ENCODE results near the gene DPT. TPM values are rescaled to one million over a fixed set of nuclear protein-coding genes. Genes with fewer than 3 reads are reported as not detected.

The DPT gene
- total and polyA plus RNA-seq, 10 of the 15 experiments (the other 5 are each of a cell fraction or from before 2014, with no cell fraction given), result 0.05 to 0.10 TPM; not detected in 8

DNA sequence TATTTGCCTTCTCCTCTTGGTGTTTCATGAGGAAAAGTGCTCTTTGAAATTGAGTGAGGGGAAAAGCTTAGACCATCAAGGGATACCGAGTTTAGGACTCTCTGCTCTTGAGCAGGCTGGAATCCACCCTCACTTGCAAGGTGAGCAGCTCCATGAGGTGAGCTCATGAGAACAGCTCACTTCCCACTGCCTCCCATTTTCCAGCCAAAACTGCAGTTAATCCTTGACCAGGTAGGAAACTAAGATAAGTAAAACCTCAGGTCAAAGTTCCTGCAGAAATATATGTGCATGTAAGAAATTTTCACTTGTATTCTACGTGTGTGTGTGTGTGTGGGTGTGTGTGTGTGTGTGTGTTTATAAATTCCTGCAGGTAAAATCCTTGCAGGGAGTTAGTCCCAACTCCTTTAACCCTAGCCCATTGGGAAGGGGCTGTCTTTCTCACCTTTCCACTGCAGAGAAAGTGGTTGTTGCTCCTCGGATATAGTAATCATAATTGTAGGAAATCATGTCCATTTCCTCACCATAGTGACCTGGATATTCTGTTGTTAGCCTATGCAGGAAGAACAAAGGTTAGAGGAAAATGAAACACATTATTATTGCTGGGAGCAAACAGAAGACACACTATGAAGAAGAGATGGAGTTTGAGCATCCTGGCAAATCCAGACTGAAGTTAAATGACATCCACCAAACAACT is 28.3 kb downstream of the DPT start:
- no peak overlapping the region for H3K4me2 ChIP-seq (ENCODE audit: control insufficient read depth, insufficient read depth)
- SMC1A ChIA-PET (ENCODE audit: uncharacterized antibody, unreplicated experiment), result interaction anchor here (0.9 to 1.2 kb wide), 2 partner anchors 16 to 65 kb away, joined by 3 read pairs; no protein-coding TSS in a partner anchor

More for the DNA sequence above, 28.3 kb downstream of the DPT start:
- H3K27ac ChIP-seq (ENCODE audit: control insufficient read depth, insufficient read depth), result no peak overlapping the region
- CTCF ChIA-PET, result interaction anchor here (0.5 to 0.7 kb wide), 2 partner anchors 248 to 391 kb away, joined by 3 read pairs; no protein-coding TSS in a partner anchor
- H4K20me1 ChIP-seq (ENCODE audit: control insufficient read depth, insufficient read depth), result no peaks in the 10 kb centered on the region
- no peak for ATAC-seq
- WGBS (ENCODE audit: insufficient coverage, insufficient replicate concordance, low lambda C conversion rate, missing lambda C conversion rate), result 0% methylated on average over 3 of the region's 3 CpGs
- H3K4me1 ChIP-seq (ENCODE audit: control insufficient read depth, insufficient read depth, low read length), result no peaks in the 10 kb centered on the region
- DNase-seq (ENCODE audit: low read depth, low spot score), result no peak
- H3K79me2 ChIP-seq (ENCODE audit: control insufficient read depth, insufficient read depth, low read length), result no peaks in the 10 kb centered on the region
- H3K27me3 ChIP-seq (replicated peaks in 1 of 2; ENCODE audit: control insufficient read depth in 2 of 2, insufficient read depth in 2 of 2, low read length in 1 of 2), result peaks cover 0 to 3% of the 10 kb centered on the region in 2 experiments; a peak in 2 of 4 replicates
- RAD21 ChIA-PET (ENCODE audit: unreplicated experiment), result no interaction called here
- no peak overlapping the region for H3K4me3 ChIP-seq
- in situ Hi-C loops (cut with MboI), result no loop called here
- no peak for TF ChIP-seq TBL1XR1 (IDR thresholded peaks at IDR 0.05; ENCODE audit: low read depth, low read length)
- TF ChIP-seq ZNF24 (IDR thresholded peaks at IDR 0.05), result no peak
- TF ChIP-seq YBX1 (IDR thresholded peaks at IDR 0.05), result no peak
- TF ChIP-seq, protein P1, sequence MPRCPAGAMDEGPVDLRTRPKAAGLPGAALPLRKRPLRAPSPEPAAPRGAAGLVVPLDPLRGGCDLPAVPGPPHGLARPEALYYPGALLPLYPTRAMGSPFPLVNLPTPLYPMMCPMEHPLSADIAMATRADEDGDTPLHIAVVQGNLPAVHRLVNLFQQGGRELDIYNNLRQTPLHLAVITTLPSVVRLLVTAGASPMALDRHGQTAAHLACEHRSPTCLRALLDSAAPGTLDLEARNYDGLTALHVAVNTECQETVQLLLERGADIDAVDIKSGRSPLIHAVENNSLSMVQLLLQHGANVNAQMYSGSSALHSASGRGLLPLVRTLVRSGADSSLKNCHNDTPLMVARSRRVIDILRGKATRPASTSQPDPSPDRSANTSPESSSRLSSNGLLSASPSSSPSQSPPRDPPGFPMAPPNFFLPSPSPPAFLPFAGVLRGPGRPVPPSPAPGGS (IDR thresholded peaks at IDR 0.05; ENCODE audit: borderline replicate concordance, insufficient read depth, low read depth, low read length, poor library complexity, severe bottlenecking), result no peak
- TF ChIP-seq, protein P2, sequence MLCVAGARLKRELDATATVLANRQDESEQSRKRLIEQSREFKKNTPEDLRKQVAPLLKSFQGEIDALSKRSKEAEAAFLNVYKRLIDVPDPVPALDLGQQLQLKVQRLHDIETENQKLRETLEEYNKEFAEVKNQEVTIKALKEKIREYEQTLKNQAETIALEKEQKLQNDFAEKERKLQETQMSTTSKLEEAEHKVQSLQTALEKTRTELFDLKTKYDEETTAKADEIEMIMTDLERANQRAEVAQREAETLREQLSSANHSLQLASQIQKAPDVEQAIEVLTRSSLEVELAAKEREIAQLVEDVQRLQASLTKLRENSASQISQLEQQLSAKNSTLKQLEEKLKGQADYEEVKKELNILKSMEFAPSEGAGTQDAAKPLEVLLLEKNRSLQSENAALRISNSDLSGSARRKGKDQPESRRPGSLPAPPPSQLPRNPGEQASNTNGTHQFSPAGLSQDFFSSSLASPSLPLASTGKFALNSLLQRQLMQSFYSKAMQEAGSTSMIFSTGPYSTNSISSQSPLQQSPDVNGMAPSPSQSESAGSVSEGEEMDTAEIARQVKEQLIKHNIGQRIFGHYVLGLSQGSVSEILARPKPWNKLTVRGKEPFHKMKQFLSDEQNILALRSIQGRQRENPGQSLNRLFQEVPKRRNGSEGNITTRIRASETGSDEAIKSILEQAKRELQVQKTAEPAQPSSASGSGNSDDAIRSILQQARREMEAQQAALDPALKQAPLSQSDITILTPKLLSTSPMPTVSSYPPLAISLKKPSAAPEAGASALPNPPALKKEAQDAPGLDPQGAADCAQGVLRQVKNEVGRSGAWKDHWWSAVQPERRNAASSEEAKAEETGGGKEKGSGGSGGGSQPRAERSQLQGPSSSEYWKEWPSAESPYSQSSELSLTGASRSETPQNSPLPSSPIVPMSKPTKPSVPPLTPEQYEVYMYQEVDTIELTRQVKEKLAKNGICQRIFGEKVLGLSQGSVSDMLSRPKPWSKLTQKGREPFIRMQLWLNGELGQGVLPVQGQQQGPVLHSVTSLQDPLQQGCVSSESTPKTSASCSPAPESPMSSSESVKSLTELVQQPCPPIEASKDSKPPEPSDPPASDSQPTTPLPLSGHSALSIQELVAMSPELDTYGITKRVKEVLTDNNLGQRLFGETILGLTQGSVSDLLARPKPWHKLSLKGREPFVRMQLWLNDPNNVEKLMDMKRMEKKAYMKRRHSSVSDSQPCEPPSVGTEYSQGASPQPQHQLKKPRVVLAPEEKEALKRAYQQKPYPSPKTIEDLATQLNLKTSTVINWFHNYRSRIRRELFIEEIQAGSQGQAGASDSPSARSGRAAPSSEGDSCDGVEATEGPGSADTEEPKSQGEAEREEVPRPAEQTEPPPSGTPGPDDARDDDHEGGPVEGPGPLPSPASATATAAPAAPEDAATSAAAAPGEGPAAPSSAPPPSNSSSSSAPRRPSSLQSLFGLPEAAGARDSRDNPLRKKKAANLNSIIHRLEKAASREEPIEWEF (IDR thresholded peaks at IDR 0.05; ENCODE audit: insufficient replicate concordance, low read depth, low read length), result no peak
- TF ChIP-seq, protein P3, sequence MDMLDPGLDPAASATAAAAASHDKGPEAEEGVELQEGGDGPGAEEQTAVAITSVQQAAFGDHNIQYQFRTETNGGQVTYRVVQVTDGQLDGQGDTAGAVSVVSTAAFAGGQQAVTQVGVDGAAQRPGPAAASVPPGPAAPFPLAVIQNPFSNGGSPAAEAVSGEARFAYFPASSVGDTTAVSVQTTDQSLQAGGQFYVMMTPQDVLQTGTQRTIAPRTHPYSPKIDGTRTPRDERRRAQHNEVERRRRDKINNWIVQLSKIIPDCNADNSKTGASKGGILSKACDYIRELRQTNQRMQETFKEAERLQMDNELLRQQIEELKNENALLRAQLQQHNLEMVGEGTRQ (IDR thresholded peaks at IDR 0.05; ENCODE audit: borderline replicate concordance, low read depth, low read length), result no peak
- TF ChIP-seq NFYA (IDR thresholded peaks at IDR 0.05; ENCODE audit: borderline replicate concordance, low read depth, low read length), result no peak
- no peak for TF ChIP-seq ZNF207 (IDR thresholded peaks at IDR 0.05; ENCODE audit: borderline replicate concordance)
- TF ChIP-seq NR2F1 (conservative IDR thresholded peaks at IDR 0.05), result no peak
- H3K36me3 ChIP-seq (ENCODE audit: control insufficient read depth in 2 of 2, insufficient read depth in 2 of 2, low read length in 1 of 2), result no peaks in the 10 kb centered on the region
- no peak for FAIRE-seq
- no peak overlapping the region for H2AFZ ChIP-seq (ENCODE audit: control insufficient read depth, low read depth, low read length)
- intact Hi-C loops (cut with micrococcal nuclease; ENCODE audit: unreplicated experiment), result no loop called here
- BruUV-seq (replicated peaks), result no TSS peak
- no peak overlapping the region for H3K9ac ChIP-seq (ENCODE audit: control insufficient read depth, insufficient read depth, low read length)
- POLR2A ChIA-PET, result no interaction called here
- no peaks in the 10 kb centered on the region; the same call in 2 of the 3 replicates for H3K9me3 ChIP-seq (replicated peaks; ENCODE audit: control insufficient read depth, insufficient read depth, low read length)
